HCT116 (cell line): ENCODE results near the gene GPC5. TPM values are rescaled to one million over a fixed set of nuclear protein-coding genes. Genes with fewer than 3 reads are reported as not detected.

Source experiments
- ATAC-seq: fragments of 200-7000 bp; cut with Tn5 transposase; 2 replicates; pipeline ENCODE4 v1.9.1; 2020; ENCODE audit warnings: mild to moderate bottlenecking, moderate library complexity
- BruUV-seq: library from RNA; stranded (reverse); fragments of 400-500 nt; replicated peaks from 2 replicates; lab custom pipeline; 2021; lab: Mats Ljungman, UMichigan
- CTCF ChIA-PET: fragments of 300-600 bp; sonication (Branson Sonifier 250); formaldehyde crosslinking; loops from one replicate; lab custom pipeline; 2021; ENCODE audit warnings: antibody characterized with exemption; lab: Charles Lee
- POLR2A ChIA-PET: fragments of 300-600, 350-600 bp; sonication (Branson Sonifier 250); formaldehyde crosslinking; loops from one replicate; lab custom pipeline; 2021; ENCODE audit warnings: antibody characterized with exemption; lab: Charles Lee
- RAD21 ChIA-PET, 2 experiments: fragments of 300-600 bp; sonication (Branson Sonifier 250); formaldehyde crosslinking; loops; one replicate each; lab custom pipeline; 2023; ENCODE audit warnings: low total read pairs in 2 of 2; ENCODE audit not compliant: uncharacterized antibody in 2 of 2, unreplicated experiment in 2 of 2, low non-redundant PET in 1 of 2; lab: Charles Lee
- DNase-seq: peaks from one replicate; pipeline ENCODE4 v3.0.0-alpha.2; 2010; ENCODE audit warnings: low read depth, low spot score
- H2AFZ ChIP-seq: fragments of 200-600 bp; shearing (Covaris generic), sonication (generic); 2 replicates; pipeline ENCODE4 v1.6.1; 2017; ENCODE audit warnings: low read depth, mixed run types, mixed read lengths, antibody characterized with exemption, low read length; ENCODE audit not compliant: poor library complexity, severe bottlenecking
- H3K27ac ChIP-seq: 2 replicates; pipeline ENCODE4 v1.5.1; 2012; ENCODE audit warnings: low read depth, low read length
- H3K27me3 ChIP-seq: fragments of 200-600 bp; sonication (generic); 2 replicates; pipeline ENCODE4 v1.6.1; 2016; ENCODE audit warnings: mixed run types, low read length, mixed read lengths; ENCODE audit not compliant: insufficient read depth
- H3K36me3 ChIP-seq, 2 experiments: fragments of 200-500 bp in 1 of 2; fragments of 200-600 bp in 1 of 2; sonication (Bioruptor generic) in 1 of 2; sonication (generic) in 1 of 2; 2 replicates each; pipeline versions ENCODE4 v1.5.1 to v1.6.1; 2014 to 2016; ENCODE audit warnings: low read length in 2 of 2, inconsistent platforms in 1 of 2, mixed read lengths in 1 of 2, mixed run types in 1 of 2; ENCODE audit not compliant: insufficient read depth in 2 of 2, control insufficient read depth in 1 of 2
- H3K4me1 ChIP-seq, 2 experiments: fragments of 200-600 bp in 1 of 2; sonication (generic) in 1 of 2; 2 replicates each; pipeline versions ENCODE4 v1.5.1 to v1.6.1; 2012 to 2017; ENCODE audit warnings: low read length in 2 of 2, inconsistent platforms in 1 of 2, mild to moderate bottlenecking in 1 of 2, mixed read lengths in 1 of 2, mixed run types in 1 of 2, moderate library complexity in 1 of 2; ENCODE audit not compliant: insufficient read depth in 2 of 2, control insufficient read depth in 1 of 2
- H3K4me2 ChIP-seq: fragments of 200-600 bp; sonication (generic); 2 replicates; pipeline ENCODE4 v1.6.1; 2017; ENCODE audit warnings: mixed run types, low read length, mixed read lengths
- H3K4me3 ChIP-seq, 2 experiments: fragments of 200-600 bp in 1 of 2; sonication (generic) in 1 of 2; replicated peaks in 1 of 2; 2 replicates each; pipeline ENCODE4 v1.5.1; 2011 to 2016; ENCODE audit warnings: low read length in 2 of 2, control low read depth in 1 of 2, low read depth in 1 of 2, mild to moderate bottlenecking in 1 of 2, mixed read lengths in 1 of 2, mixed run types in 1 of 2
- H3K79me2 ChIP-seq: fragments of 200-600 bp; sonication (generic); 2 replicates; pipeline ENCODE4 v1.6.1; 2017; ENCODE audit warnings: mild to moderate bottlenecking, mixed run types, low read length, moderate library complexity, mixed read lengths; ENCODE audit not compliant: insufficient read depth
- H3K9ac ChIP-seq: fragments of 200-600 bp; sonication (generic); 2 replicates; pipeline ENCODE4 v1.6.1; 2016; ENCODE audit warnings: low read length, mixed read lengths
- H3K9me2 ChIP-seq: fragments of 200-600 bp; sonication (generic), shearing (Covaris generic); 2 replicates; pipeline ENCODE4 v1.6.1; 2017; ENCODE audit warnings: mixed run types, mild to moderate bottlenecking, moderate library complexity; ENCODE audit not compliant: insufficient read depth
- H3K9me3 ChIP-seq, 2 experiments: fragments of 200-500 bp in 1 of 2; fragments of 200-600 bp in 1 of 2; sonication (Bioruptor generic) in 1 of 2; sonication (generic) in 1 of 2; 2 replicates each; pipeline ENCODE4 v1.6.1; 2014 to 2017; ENCODE audit warnings: low read length in 2 of 2, mixed read lengths in 2 of 2, inconsistent platforms in 1 of 2, low read depth in 1 of 2, mild to moderate bottlenecking in 1 of 2, mixed run types in 1 of 2, moderate library complexity in 1 of 2; ENCODE audit not compliant: control insufficient read depth in 1 of 2, insufficient read depth in 1 of 2
- H4K20me1 ChIP-seq: fragments of 200-600 bp; sonication (generic), shearing (Covaris generic); 2 replicates; pipeline ENCODE4 v1.6.1; 2017; ENCODE audit warnings: mixed run types, mild to moderate bottlenecking, moderate library complexity; ENCODE audit not compliant: insufficient read depth
- CBX3 ChIP-seq: IDR thresholded peaks from 2 replicates; pipeline ENCODE4 v1.6.1; 2012; ENCODE audit warnings: low read depth
- CEBPB ChIP-seq: IDR thresholded peaks from 2 replicates; pipeline ENCODE4 v1.6.1; 2012; ENCODE audit warnings: low read depth
- CTCF ChIP-seq, 3 experiments: fragments of 200-600 bp in 1 of 3; sonication (generic) in 1 of 3; IDR thresholded peaks in 2 of 3; conservative IDR thresholded peaks in 1 of 3; 2 replicates each; pipeline ENCODE4 v1.5.1; 2012 to 2017; ENCODE audit warnings: low read depth in 2 of 3, low read length in 2 of 3, antibody characterized with exemption in 1 of 3, borderline replicate concordance in 1 of 3, control low read depth in 1 of 3, mild to moderate bottlenecking in 1 of 3, mixed read lengths in 1 of 3, mixed run types in 1 of 3, moderate library complexity in 1 of 3; ENCODE audit not compliant: insufficient read depth in 1 of 3
- EGR1 ChIP-seq: IDR thresholded peaks from 2 replicates; pipeline ENCODE4 v1.6.1; 2012; ENCODE audit warnings: low read depth
- EZH2 ChIP-seq: fragments of 200-600 bp; sonication (generic); IDR thresholded peaks from 2 replicates; pipeline ENCODE4 v1.6.1; 2017; ENCODE audit warnings: antibody characterized with exemption, mixed run types
- EZH2phosphoT487 ChIP-seq: fragments of 200-600 bp; IDR thresholded peaks from 2 replicates; pipeline ENCODE4 v1.6.1; 2018; ENCODE audit warnings: antibody characterized with exemption, borderline replicate concordance
- FOSL1 ChIP-seq: IDR thresholded peaks from 2 replicates; pipeline ENCODE4 v1.6.1; 2012; ENCODE audit warnings: low read depth
- MAX ChIP-seq: IDR thresholded peaks from 2 replicates; pipeline ENCODE4 v1.6.1; 2012
- POLR2A ChIP-seq: IDR thresholded peaks from 2 replicates; pipeline ENCODE4 v1.7.0; 2011; ENCODE audit warnings: borderline replicate concordance; ENCODE audit not compliant: insufficient read depth, insufficient read length; ENCODE audit errors: extremely low read depth
- POLR2AphosphoS5 ChIP-seq: IDR thresholded peaks from 2 replicates; pipeline ENCODE4 v1.6.1; 2011; ENCODE audit warnings: mild to moderate bottlenecking, low read depth, low read length, moderate library complexity
- RAD21 ChIP-seq: IDR thresholded peaks from 2 replicates; pipeline ENCODE4 v1.6.1; 2012; ENCODE audit warnings: low read depth, mild to moderate bottlenecking
- SP1 ChIP-seq: IDR thresholded peaks from 2 replicates; pipeline ENCODE4 v1.6.1; 2012; ENCODE audit warnings: low read depth
- TCF7L2 ChIP-seq: IDR thresholded peaks from 2 replicates; pipeline ENCODE4 v1.7.0; 2011; ENCODE audit warnings: borderline replicate concordance, inconsistent platforms; ENCODE audit not compliant: insufficient read depth, insufficient read length; ENCODE audit errors: extremely low read depth
- ZBTB33 ChIP-seq: IDR thresholded peaks from 2 replicates; pipeline ENCODE4 v1.6.1; 2011; ENCODE audit warnings: mild to moderate bottlenecking, low read length, moderate library complexity; ENCODE audit not compliant: insufficient replicate concordance; ENCODE audit errors: extremely low read depth
- ZFX ChIP-seq: fragments of 450-650 bp; IDR thresholded peaks from 2 replicates; pipeline ENCODE4 v1.6.1; 2017
- ZNF274 ChIP-seq: fragments of 200-500 bp; sonication (Bioruptor generic); IDR thresholded peaks from 2 replicates; pipeline ENCODE4 v1.6.1; 2014; ENCODE audit warnings: mild to moderate bottlenecking, low read depth, low read length, inconsistent platforms
- intact Hi-C: fragments of 100-400 bp; cut with micrococcal nuclease; formaldehyde crosslinking; loops from 2 replicates; pipeline ENCODE4 v1.10.0; 2022
- total RNA-seq: library from RNA; stranded (reverse); gene quantifications from one replicate; pipeline ENCODE4 v1.2.1, GENCODE V29; 2021; ENCODE audit not compliant: unreplicated experiment
- TF ChIP-seq, protein P1 (sequence below): IDR thresholded peaks from 2 replicates; pipeline ENCODE4 v1.6.1; 2012; ENCODE audit warnings: low read depth
- TF ChIP-seq, protein P2 (sequence below): IDR thresholded peaks from 2 replicates; pipeline ENCODE4 v1.6.1; 2012

GPC5 gene
- total RNA-seq, 1 experiment from 2014 or later = not detected

DNA sequence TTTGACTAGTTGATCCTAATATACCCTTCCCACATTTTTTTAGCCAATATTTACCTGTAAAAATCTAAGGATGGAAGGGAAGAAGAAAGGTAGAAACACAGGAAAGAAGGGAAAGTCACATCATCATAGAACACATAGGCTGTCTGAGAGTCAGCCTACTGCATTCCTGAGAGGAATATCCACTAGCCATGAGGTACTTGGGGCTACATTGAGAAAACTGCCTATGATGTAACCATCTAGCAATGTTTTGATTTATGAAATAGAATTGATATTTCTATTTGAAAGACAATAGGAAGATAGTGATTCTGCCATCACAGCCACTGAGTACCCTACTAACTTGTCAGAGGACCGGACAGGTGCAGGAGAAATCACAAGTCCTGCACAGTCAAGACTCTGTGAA lies 873.8 kb downstream of the GPC5 start:
- Histone ChIP-seq H3K27ac (no peak overlapping the region), H3K4me3 (no peak overlapping the region), H3K4me2 (no peak overlapping the region), H3K9me3 (peaks cover 18 to 19% of the 10 kb centered on the region in 2 experiments; a peak in 2 of 4 replicates), H3K9me2 (no peaks in the 10 kb centered on the region), H2AFZ (no peak overlapping the region), H3K4me1 (no peaks in the 10 kb centered on the region), H3K36me3 (no peaks in the 10 kb centered on the region), H3K9ac (no peak overlapping the region), H3K27me3 (no peaks in the 10 kb centered on the region), H4K20me1 (no peaks in the 10 kb centered on the region), H3K79me2 (no peaks in the 10 kb centered on the region)
- intact Hi-C loops = no loop called here
- RAD21 ChIA-PET = no interaction called here
- no peak for DNase-seq
- POLR2A ChIA-PET = no interaction called here
- BruUV-seq = no TSS peak
- CTCF ChIA-PET = no interaction called here
- ATAC-seq = no peak
- no peak for TF ChIP-seq MAX
- TF ChIP-seq, protein P1, sequence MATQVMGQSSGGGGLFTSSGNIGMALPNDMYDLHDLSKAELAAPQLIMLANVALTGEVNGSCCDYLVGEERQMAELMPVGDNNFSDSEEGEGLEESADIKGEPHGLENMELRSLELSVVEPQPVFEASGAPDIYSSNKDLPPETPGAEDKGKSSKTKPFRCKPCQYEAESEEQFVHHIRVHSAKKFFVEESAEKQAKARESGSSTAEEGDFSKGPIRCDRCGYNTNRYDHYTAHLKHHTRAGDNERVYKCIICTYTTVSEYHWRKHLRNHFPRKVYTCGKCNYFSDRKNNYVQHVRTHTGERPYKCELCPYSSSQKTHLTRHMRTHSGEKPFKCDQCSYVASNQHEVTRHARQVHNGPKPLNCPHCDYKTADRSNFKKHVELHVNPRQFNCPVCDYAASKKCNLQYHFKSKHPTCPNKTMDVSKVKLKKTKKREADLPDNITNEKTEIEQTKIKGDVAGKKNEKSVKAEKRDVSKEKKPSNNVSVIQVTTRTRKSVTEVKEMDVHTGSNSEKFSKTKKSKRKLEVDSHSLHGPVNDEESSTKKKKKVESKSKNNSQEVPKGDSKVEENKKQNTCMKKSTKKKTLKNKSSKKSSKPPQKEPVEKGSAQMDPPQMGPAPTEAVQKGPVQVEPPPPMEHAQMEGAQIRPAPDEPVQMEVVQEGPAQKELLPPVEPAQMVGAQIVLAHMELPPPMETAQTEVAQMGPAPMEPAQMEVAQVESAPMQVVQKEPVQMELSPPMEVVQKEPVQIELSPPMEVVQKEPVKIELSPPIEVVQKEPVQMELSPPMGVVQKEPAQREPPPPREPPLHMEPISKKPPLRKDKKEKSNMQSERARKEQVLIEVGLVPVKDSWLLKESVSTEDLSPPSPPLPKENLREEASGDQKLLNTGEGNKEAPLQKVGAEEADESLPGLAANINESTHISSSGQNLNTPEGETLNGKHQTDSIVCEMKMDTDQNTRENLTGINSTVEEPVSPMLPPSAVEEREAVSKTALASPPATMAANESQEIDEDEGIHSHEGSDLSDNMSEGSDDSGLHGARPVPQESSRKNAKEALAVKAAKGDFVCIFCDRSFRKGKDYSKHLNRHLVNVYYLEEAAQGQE = no peak
- no peak for TF ChIP-seq EZH2
- no peak for TF ChIP-seq ZNF274
- TF ChIP-seq POLR2A = no peak
- no peak for TF ChIP-seq SP1
- no peak for TF ChIP-seq FOSL1
- TF ChIP-seq TCF7L2 = no peak
- TF ChIP-seq EGR1 = no peak
- TF ChIP-seq CBX3 = no peak
- TF ChIP-seq ZBTB33 = no peak
- no peak for TF ChIP-seq EZH2phosphoT487
- no peak for TF ChIP-seq CTCF (IDR thresholded peaks at IDR 0.05 in 2 of 3, conservative IDR thresholded peaks at IDR 0.05 in 1 of 3; ENCODE audit: borderline replicate concordance in 1 of 3, insufficient read depth in 1 of 3, low read depth in 2 of 3, low read length in 2 of 3)
- TF ChIP-seq ZFX = no peak
- TF ChIP-seq CEBPB = no peak
- no peak for TF ChIP-seq POLR2AphosphoS5
- TF ChIP-seq, protein P2, sequence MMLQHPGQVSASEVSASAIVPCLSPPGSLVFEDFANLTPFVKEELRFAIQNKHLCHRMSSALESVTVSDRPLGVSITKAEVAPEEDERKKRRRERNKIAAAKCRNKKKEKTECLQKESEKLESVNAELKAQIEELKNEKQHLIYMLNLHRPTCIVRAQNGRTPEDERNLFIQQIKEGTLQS = no peak
- no peak for TF ChIP-seq RAD21
